GM21447 (cell line): ENCODE results near the gene FAM161A.
"Not testable (repeated sequence)": the region's sequence is repeated elsewhere in the genome, so short reads cannot be mapped to it uniquely, and the experiment has no call there.

Experiments used
- ATAC-seq: cut with Tn5 transposase; IDR thresholded peaks from one replicate; pipeline ENCODE4 v1.9.1; 2021; ENCODE audit not compliant: unreplicated experiment

FAM161A gene

GRCh38 chr2:61853847-61854563 is at the start of gene FAM161A:
FAM161A (minus strand) TSS chr2:61854060; CDS start chr2:61854041, 19 bp downstream.
- peak; percentile 74 for ATAC-seq

GRCh38 chr2:61900281-61900680 is 46.4 kb upstream of the FAM161A start:
- no peak for ATAC-seq

- ATAC-seq = no peak
Observed at GRCh38 chr2:61898810-61899209, 45.0 kb upstream of the FAM161A start.

GRCh38 chr2:61888267-61889055 is 34.6 kb upstream of the FAM161A start, which contains the start of gene CCT4:
CCT4 (minus strand) TSS chr2:61888656; CDS start chr2:61888507, 149 bp downstream.
- peak; percentile 70 for ATAC-seq

GRCh38 chr2:61887717-61888266 is 33.9 kb upstream of the FAM161A start:
- no peak for ATAC-seq

GRCh38 chr2:61885896-61886603 is 32.2 kb upstream of the FAM161A start:
- no peak for ATAC-seq

GRCh38 chr2:61882850-61883249 is 29.0 kb upstream of the FAM161A start:
- no peak for ATAC-seq

- not testable (repeated sequence) for ATAC-seq
Observed at GRCh38 chr2:61879351-61879750, 25.5 kb upstream of the FAM161A start.

- ATAC-seq = no peak
Observed at GRCh38 chr2:61878761-61879160, 24.9 kb upstream of the FAM161A start.

- no peak for ATAC-seq
Observed at GRCh38 chr2:61877571-61878245, 23.8 kb upstream of the FAM161A start.

- ATAC-seq = no peak
Observed at GRCh38 chr2:61876400-61876799, 22.5 kb upstream of the FAM161A start.

GRCh38 chr2:61866482-61867089 is 12.7 kb upstream of the FAM161A start:
- ATAC-seq = not testable (repeated sequence)

GRCh38 chr2:61862085-61862484 is 8.2 kb upstream of the FAM161A start:
- no peak for ATAC-seq

- ATAC-seq = no peak
Observed at GRCh38 chr2:61857224-61857623, 3.4 kb upstream of the FAM161A start.

GRCh38 chr2:61855318-61855613 is 1.4 kb upstream of the FAM161A start:
- ATAC-seq = no peak

GRCh38 chr2:61854564-61855317 is 881 bp upstream of the FAM161A start:
- peak; percentile 93 for ATAC-seq

GRCh38 chr2:61853086-61853846 is 594 bp downstream of the FAM161A start:
- peak; percentile 54 for ATAC-seq

- not testable (repeated sequence) for ATAC-seq
Observed at GRCh38 chr2:61851270-61851669, 2.6 kb downstream of the FAM161A start.

- no peak for ATAC-seq
Observed at GRCh38 chr2:61845320-61845719, 8.5 kb downstream of the FAM161A start.
